Sigmoid colon (tissue), 3 donors: ENCODE data around the gene SF3B1.

ENCODE experiments used
- CTCF ChIP-seq, 4 experiments: fragments of 450-650 bp in 3 of 4; fragments of 200-600 bp in 1 of 4; IDR thresholded peaks; one replicate each; pipeline ENCODE4 v1.5.1; 2016 to 2019; ENCODE audit warnings: antibody characterized with exemption in 4 of 4, mild to moderate bottlenecking in 3 of 4, moderate library complexity in 2 of 4
- POLR2A ChIP-seq, 2 donors: fragments of 450-650 bp; IDR thresholded peaks; one replicate each; pipeline ENCODE4 v1.6.1; 2016; ENCODE audit warnings: antibody characterized with exemption in 2 of 2, mild to moderate bottlenecking in 2 of 2, moderate library complexity in 2 of 2

GRCh38 chr2:197405582-197405981 is 29.2 kb downstream of the SF3B1 start:
- TF ChIP-seq CTCF (IDR thresholded peaks at IDR 0.05), result no peak
- TF ChIP-seq POLR2A (IDR thresholded peaks at IDR 0.05), result no peak
